ENCODE results near the gene ITGB3BP.

The ITGB3BP gene

DNA sequence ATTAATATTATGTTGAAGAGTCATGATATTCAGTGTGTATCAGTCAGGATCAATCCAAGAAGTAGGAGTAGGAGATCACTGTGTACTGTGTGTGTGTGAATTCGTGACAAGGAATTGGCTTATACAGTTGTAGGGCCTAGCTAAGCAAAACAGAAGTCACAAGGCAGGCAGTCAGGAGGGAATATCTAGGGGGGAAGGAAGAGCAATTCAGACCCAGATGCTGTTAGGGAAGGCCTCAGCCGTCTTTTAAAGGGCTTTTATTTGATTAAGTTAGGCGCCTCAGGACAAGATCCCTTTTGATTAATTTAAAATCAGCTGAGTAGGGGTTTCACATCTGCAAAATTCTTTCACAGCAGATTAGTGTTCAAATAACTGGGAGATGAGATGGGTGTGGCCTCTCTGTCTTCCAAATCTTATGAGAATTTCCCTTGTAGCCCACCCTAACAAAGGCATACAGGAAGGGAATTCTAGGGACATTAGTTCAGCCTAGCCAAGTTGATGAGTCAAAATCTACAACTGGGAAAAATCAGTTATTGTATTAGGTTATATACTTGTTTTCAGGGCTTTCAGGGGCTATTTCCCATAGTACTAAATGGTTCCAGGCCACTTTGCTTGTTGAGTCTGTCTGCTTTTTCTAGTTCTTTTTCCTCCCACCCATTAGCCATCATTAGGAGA is 108.2 kb downstream of the ITGB3BP start:
- DNase-seq: no peak

- DNase-seq: no peak
Measured at GRCh38 chr1:63413394-63413793, 109.6 kb downstream of the ITGB3BP start.

DNA sequence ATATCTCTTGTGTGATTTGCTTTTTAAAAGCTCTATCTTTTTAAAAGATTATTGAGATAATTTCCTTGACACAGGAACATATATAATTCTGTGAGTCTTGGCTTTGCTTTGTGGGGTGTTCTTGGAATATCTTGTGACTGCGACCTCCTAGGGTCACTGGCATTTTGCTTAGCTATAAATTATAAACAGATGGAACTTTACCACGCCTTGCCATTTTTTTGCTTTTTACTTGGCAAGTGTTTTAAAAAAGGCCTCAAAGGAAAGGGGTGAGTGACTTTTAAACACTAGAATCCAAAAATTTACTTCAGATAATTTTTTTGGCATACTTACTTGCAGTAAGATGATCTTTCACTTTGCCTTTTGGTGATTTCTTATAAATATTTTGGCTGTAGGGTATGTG is 112.0 kb downstream of the ITGB3BP start:
- no peak for DNase-seq

- no peak for DNase-seq
Measured at GRCh38 chr1:63408331-63408730, 114.7 kb downstream of the ITGB3BP start.

DNA sequence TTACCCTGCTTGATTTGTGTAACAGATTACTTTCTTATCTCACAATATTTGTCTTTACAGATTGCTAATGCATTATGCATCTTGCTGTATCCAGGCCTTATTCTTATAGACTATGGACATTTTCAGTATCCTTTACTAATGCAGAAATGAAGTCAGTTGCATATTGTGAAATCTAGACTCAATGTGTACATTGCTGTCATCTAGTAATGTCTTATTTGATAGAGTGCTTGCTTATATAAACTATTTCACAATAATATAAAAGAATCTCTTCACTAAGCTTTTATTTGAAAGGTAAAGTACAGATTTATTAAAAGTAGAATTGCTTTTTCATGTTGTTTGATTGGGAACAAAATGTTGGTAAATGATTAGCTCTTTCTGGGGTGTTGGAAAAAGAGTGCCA is 116.0 kb downstream of the ITGB3BP start:
- DNase-seq: no peak

GRCh38 chr1:63405987-63406386 is 117.0 kb downstream of the ITGB3BP start:
- no peak for DNase-seq

GRCh38 chr1:63405021-63405420 is 118.0 kb downstream of the ITGB3BP start:
- no peak for DNase-seq

- DNase-seq: no peak
Measured at GRCh38 chr1:63403386-63403785, 119.6 kb downstream of the ITGB3BP start.

DNA sequence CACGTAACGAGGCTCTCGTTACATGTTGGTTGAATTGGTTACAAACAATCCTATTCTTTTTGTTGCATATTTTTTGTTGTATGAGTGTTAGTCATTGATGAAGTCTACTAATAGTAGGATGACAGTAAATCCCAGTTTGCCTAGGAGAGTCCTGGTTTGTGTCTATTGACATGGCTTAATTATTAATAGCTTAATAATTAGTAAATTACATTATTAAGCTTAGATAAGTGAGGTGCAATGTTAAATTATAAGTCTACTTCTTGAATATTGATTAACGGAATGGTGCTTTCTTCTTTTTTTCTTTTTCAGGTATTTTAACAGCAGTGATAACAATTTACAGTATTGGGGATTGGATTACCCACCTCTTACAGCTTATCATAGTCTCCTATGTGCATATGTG is 121.1 kb downstream of the ITGB3BP start:
- DNase-seq: no peak

All from NCI-H2107 (cell line).